K562 (cell line): ENCODE measurements around the gene TXNDC8. TPM values are rescaled to one million over a fixed set of nuclear protein-coding genes. Genes with fewer than 3 reads are reported as not detected.

Source experiments
- CEBPG ChIP-seq, 3 experiments: fragments of 200-800 bp in 1 of 3; sonication (Bioruptor generic) in 1 of 3; sonication (generic) in 1 of 3; formaldehyde crosslinking in 1 of 3; IDR thresholded peaks in 2 of 3; conservative IDR thresholded peaks in 1 of 3; 2 replicates each; pipeline versions ENCODE4 v1.6.1 to v1.8.0; 2016 to 2022; ENCODE audit warnings: missing compliant biosample characterization in 2 of 3, missing genetic modification characterization in 2 of 3, mild to moderate bottlenecking in 1 of 3, missing genetic modification reagents in 1 of 3
- ETV5 ChIP-seq: sonication (generic); formaldehyde crosslinking; IDR thresholded peaks from 2 replicates; pipeline ENCODE4 v1.4.0; 2020; ENCODE audit warnings: low read depth, mild to moderate bottlenecking, missing genetic modification reagents
- MYBL2 ChIP-seq, 2 experiments: fragments of 450-650 bp in 1 of 2; sonication (generic) in 1 of 2; formaldehyde crosslinking in 1 of 2; IDR thresholded peaks; 2 replicates each; pipeline versions ENCODE4 v1.6.1 to v1.8.1; 2017 to 2022; ENCODE audit warnings: borderline replicate concordance in 1 of 2, inconsistent platforms in 1 of 2, low read depth in 1 of 2, mild to moderate bottlenecking in 1 of 2, missing genetic modification reagents in 1 of 2, moderate library complexity in 1 of 2
- NCOA2 ChIP-seq, 2 experiments: fragments of 450-650 bp; IDR thresholded peaks; 2 replicates each; pipeline ENCODE4 v1.6.1; 2018; ENCODE audit warnings: mild to moderate bottlenecking in 2 of 2, moderate library complexity in 1 of 2; ENCODE audit not compliant: partially characterized antibody in 2 of 2
- NFIX ChIP-seq: fragments of 250-450 bp; sonication (Bioruptor Pico); IDR thresholded peaks from 2 replicates; pipeline ENCODE4 v1.4.0; 2020; ENCODE audit warnings: low read depth, mild to moderate bottlenecking, moderate library complexity
- NR2C2 ChIP-seq, 2 experiments: fragments of 200-800 bp in 1 of 2; sonication (Bioruptor generic) in 1 of 2; sonication (generic) in 1 of 2; formaldehyde crosslinking in 1 of 2; IDR thresholded peaks; 2 replicates each; pipeline versions ENCODE4 v1.6.1 to v1.8.0; 2016 to 2022; ENCODE audit warnings: mild to moderate bottlenecking in 1 of 2, missing compliant biosample characterization in 1 of 2, missing genetic modification characterization in 1 of 2, missing genetic modification reagents in 1 of 2
- NR2F6 ChIP-seq: fragments of 450-650 bp; formaldehyde crosslinking; IDR thresholded peaks from 2 replicates; pipeline ENCODE4 v1.4.0; 2020; ENCODE audit warnings: mild to moderate bottlenecking
- PATZ1 ChIP-seq: fragments of 250-450 bp; sonication (Bioruptor Pico); IDR thresholded peaks from 2 replicates; pipeline ENCODE4 v1.5.0; 2020; ENCODE audit warnings: mild to moderate bottlenecking, borderline replicate concordance
- RAD51 ChIP-seq: fragments of 450-650 bp; IDR thresholded peaks from 2 replicates; pipeline ENCODE4 v1.7.1; 2016; ENCODE audit warnings: low read depth, mild to moderate bottlenecking, borderline replicate concordance
- STAG1 ChIP-seq: sonication (generic); formaldehyde crosslinking; IDR thresholded peaks from 2 replicates; pipeline ENCODE4 v1.5.0; 2020; ENCODE audit warnings: missing genetic modification reagents, borderline replicate concordance
- TRIM24 ChIP-seq, 2 experiments: fragments of 450-650 bp; IDR thresholded peaks; 2 replicates each; pipeline ENCODE4 v1.6.1; 2016
- ZBTB5 ChIP-seq: fragments of 450-650 bp; IDR thresholded peaks from 2 replicates; pipeline ENCODE4 v1.6.1; 2017; ENCODE audit warnings: antibody characterized with exemption
- ZKSCAN1 ChIP-seq: fragments of 150-350 bp; IDR thresholded peaks from 2 replicates; pipeline ENCODE4 v1.6.1; 2016; ENCODE audit warnings: low read depth, low read length
- polyA plus RNA-seq, 8 experiments: library from polyadenylated mRNA; depleted of rRNA in 4 of 8; stranded (reverse) in 5 of 8; unstranded in 3 of 8; fragments of >200 nt; fragmentation: Nextera tagmentation in 2 of 8; fragmentation: Illumina TruSeq in 1 of 8; extraction: Ambion mirVana in 2 of 8; extraction: Trizol in 1 of 8; gene quantifications; 2 replicates each; pipeline versions ENCODE4 v1.2.1 to v1.2.3, GENCODE V29; 2011 to 2014; ENCODE audit warnings: inconsistent platforms in 1 of 8, missing spikeins in 1 of 8
- total RNA-seq, 7 experiments: library from RNA; depleted of rRNA in 6 of 7; stranded (reverse); fragments of >200 nt in 6 of 7; fragmentation: Illumina TruSeq in 2 of 7; extraction: Trizol in 2 of 7; gene quantifications; 2 replicates each; pipeline versions ENCODE4 v1.2.1 to v1.2.3, GENCODE V29; 2011 to 2021; ENCODE audit warnings: low replicate concordance in 1 of 7

The TXNDC8 gene
- total and polyA plus RNA-seq, 9 of the 15 experiments (the other 6 are each of a cell fraction or from before 2014, with no cell fraction given): not detected

DNA sequence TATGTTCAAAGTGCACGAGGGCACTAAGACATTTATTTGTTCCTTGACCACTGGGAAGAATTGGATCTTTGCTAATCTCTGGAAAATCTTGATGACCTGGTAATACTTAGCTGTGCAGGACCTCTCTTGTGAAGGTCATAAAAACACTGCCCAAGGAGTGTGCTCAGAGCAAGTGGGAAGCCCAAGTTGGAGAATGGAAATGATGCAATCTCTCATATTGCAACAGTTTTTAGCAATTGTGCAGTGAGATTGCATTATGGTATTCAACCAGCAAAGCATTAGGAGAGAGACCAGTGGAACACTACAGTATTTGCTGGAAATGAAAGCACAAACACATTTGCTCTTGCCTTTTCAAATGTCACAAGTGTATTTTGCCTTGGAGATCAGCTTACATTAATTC is 34.5 kb downstream of the TXNDC8 start (continued):
- no peak for TF ChIP-seq ETV5 (CRISPR knock-in tag)
- TF ChIP-seq ZBTB5: no peak
- TF ChIP-seq STAG1: no peak
- no peak for TF ChIP-seq ZKSCAN1
- no peak for TF ChIP-seq MYBL2 (IDR thresholded peaks at IDR 0.05; ENCODE audit: low read depth)
- no peak for TF ChIP-seq MYBL2 (CRISPR knock-in tag; IDR thresholded peaks at IDR 0.05; ENCODE audit: borderline replicate concordance)
- no peak for TF ChIP-seq RAD51
- no peak for TF ChIP-seq PATZ1 (CRISPR knock-in tag)
- TF ChIP-seq NR2C2 (CRISPR knock-in tag; IDR thresholded peaks at IDR 0.05): no peak
- TF ChIP-seq NR2C2 (tag; IDR thresholded peaks at IDR 0.05): peak; percentile 38; the same call in 1 of the 2 replicates
- peak; percentile 53 for TF ChIP-seq CEBPG (CRISPR knock-in tag; IDR thresholded peaks at IDR 0.05)
- peak; percentile 96 to 99 for TF ChIP-seq CEBPG (tag; conservative IDR thresholded peaks at IDR 0.05 in 1 of 2, IDR thresholded peaks at IDR 0.05 in 1 of 2)
- TF ChIP-seq NCOA2 (IDR thresholded peaks at IDR 0.05; ENCODE audit: partially characterized antibody in 2 of 2): no peak
- no peak for TF ChIP-seq NFIX
- no peak for TF ChIP-seq NR2F6 (CRISPR knock-in tag)
- TF ChIP-seq TRIM24 (IDR thresholded peaks at IDR 0.05): peak; percentile 76 to 78; a peak in 3 of 4 replicates
